Left renal cortex interstitium (tissue), 4 donors: ENCODE results near the gene TP73. TPM values are rescaled to one million over a fixed set of nuclear protein-coding genes. Genes with fewer than 3 reads are reported as not detected.

Source experiments
- DNase-seq, 4 donors: peaks; one replicate each; pipeline ENCODE4 v3.0.0-alpha.2; 2013; ENCODE audit warnings: low read depth in 4 of 4, low spot score in 2 of 4, missing footprints in 1 of 4
- polyA plus RNA-seq, 4 donors: library from polyadenylated mRNA; unstranded; fragments of 120-200 nt; gene quantifications; one replicate each; pipeline ENCODE4 v1.2.1, GENCODE V29; 2013; ENCODE audit not compliant: insufficient read length in 4 of 4

The TP73 gene
- polyA plus RNA-seq, 4 donors = 0.51 to 1.4 (median 0.67) TPM

DNA sequence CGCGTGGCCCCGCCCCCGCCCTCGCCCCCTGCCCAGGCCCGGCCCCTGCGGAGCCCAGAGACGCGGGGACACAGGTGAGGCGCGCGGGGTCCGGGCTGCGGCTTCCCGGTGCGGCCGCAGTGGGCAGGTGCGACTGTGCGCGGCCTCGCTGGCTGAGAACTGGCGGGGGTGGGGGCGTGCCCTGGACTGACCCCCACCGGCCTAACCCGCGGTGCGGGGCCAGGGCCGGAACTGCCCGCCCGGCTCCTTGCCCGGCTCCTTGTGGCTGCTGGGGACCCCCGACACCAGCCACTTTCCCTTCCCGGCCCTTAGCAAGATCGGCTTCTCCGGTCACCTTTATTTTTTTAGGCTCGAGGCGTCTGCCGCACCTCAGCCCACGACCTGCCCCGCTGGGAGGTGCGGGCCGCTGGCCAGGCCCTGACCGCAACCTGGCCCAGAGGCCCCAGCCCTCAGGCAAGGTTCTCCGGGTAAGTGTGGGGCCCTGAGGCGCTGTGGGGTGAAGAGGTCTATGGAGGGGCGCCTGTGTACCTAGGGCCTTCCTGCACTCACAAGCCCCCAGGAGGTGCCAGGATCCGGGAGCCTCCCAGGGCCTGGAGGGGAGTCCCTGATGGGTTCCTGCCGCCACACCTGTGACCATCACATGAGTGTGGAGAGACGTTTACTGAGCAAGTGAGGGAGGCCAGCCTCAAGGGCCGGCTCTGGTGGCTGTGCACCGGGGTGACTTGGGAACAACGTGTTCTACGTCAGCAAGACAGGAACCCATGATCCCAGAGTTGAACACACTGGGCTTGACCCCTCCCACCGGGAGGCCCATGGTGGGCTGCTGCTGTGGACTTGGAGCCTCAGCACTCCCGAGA lies 120.6 kb downstream of the TP73 start, which contains the start of gene SMIM1:
TSS of gene SMIM1 (plus strand) at position 35 of the 857 bp plus-strand sequence. CDS start 2,625 bp downstream, outside the sequence.
- no peak for DNase-seq

DNA sequence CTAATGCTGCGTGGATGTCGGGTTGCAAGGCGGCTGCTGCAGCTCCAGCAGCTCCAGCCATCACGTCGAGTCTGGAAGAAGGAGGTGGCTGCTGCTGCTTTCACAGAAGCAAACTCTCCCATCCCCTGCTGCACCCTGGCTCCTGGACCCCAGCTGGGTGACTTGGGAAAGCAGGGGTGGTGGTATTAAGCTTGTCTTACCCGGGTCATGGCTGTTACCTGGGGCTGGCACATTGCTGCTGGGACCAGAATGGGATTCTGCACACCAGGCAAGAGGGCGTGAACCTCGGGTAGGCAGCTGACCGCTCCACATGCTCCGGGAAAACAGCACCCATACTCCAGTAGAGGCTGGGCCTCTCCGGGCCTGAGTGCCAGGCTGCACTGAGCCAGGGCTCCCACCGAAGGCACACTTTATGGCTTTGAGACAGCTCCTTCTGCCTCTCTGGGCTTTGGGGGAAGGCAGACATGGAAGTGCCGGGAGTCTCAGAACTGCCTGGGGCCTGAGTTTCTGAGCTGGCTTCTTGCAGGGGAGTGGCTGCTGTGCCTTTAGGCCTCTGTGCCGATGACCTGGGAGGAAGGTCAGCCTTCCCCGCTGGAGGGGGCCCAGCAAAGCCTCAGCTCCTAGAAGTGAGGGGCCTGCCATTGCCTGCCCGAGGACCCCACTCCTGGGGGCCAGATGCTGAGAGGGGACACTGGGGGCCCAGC lies 121.4 kb downstream of the TP73 start:
- no peak for DNase-seq

DNA sequence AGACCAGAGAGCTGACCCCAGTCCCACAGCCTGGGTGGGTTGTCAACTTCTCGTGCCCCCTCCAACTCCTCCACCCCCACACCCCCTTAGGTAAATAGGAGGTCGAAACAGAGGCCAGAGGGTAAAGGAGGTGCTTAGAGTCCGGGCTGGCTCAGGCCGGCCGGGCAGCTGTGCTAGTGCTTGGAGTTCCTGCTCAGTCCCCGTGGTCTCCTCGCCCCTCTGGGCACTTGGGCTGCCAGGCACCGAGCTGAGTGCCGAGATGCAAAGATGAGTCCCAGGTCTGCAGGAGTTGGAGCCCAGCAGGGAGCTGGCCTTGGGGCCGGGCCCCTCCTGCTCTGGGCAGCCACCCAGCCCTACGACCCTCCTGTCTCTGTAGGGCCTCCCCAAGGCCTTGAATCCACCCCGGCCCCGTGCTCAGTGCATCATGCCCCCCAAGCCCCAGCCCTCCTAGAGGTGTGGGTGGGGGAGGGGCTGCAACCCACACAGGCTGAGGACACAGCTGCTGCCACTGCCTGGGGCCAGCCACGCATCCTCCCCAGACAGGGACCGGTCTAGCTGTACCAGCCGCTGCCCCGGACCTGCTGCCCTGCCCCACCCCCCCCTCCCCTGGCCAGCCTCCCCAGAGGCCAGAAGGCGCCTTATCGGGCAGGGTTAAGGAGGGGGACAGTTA lies 122.1 kb downstream of the TP73 start:
- DNase-seq = no peak

DNA sequence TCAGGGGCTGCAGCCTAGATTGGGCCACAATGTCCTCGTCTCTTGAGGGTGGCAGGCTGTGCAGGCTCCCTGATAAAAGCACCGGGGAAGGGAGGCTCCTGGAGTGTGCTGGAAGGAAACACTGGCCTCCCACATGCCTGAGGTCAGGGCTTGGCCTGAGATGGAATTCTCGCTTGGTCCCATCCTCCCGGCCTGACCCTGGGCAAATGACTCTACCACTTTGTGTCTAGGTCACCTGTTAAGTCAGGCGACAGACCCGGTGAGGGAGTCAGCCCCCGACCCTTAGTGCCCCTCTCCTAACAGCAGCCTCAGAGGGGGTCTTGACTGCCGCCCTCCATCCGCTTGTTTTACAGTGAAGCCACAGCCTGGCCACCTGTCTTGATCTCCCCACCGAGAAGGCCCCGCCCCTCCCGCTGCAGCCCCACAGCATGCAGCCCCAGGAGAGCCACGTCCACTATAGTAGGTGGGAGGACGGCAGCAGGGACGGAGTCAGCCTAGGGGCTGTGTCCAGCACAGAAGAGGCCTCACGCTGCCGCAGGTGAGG lies 122.7 kb downstream of the TP73 start:
- no peak for DNase-seq

DNA sequence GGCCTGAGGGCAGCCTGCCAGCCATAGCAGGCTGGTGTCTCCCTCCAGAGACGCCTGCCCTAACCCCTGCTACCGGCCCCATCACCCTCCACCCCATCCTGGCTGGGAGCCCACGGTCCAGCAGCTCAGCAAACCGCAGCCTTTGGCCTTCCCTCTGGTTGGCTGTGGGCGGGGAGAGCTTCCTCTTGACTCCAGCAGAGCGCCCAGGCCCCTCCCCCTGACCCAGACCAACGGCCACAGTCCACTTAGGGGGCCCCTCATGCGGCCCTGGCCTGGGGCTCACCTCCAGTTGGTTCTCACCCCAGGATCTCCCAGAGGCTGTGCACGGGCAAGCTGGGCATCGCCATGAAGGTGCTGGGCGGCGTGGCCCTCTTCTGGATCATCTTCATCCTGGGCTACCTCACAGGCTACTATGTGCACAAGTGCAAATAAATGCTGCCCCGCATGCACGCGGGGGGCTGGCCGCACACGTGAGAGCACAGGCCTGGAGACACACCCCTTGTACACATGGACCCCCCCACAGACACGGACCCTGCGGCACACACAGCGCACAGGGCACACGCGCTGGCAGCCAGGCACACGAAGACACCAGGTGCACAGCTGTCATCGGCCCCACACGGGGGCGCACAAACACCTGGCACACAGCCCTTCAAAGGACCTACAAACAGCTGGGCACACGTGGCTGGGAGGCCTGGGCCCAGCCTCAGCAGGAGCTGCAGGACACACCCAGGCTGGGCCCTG lies 123.3 kb downstream of the TP73 start:
- DNase-seq = peak in 1 of 4 donors; percentile 54

DNA sequence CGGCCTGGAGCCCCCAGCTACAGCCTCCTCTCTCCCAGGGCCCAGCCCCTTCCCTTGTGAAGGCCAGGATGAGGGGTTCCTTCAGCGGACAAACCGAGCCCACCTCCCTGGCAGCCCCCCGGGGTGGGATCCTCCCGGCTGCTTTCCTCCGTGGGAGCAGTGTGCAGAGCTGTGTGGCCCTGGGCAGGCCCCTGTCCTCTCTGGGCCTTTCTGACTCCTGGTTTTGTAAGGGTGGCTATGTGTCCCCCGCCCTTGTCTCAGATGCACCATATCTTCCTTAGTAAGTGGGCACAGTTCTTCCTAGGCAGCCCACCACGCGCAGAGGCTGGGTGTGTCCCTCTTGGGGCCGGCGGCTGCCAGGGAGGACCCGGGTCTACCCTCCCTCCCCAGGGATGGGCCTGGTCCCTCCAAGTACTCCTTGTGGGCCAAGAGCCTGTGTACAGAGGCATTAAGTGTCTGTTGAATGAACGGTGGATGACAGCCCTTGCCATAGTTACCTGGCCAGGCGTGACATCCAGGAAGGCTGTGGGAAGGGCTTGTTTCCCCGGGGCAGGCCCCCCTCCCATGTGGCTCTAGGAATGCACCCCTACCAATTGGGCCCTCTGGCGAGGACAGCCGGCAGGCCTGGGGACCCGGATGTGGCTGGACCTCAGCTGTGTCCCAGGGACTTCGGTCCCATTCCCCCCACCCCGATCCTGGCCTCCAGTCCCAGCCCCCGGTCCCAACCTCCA lies 124.1 kb downstream of the TP73 start:
- DNase-seq = no peak

DNA sequence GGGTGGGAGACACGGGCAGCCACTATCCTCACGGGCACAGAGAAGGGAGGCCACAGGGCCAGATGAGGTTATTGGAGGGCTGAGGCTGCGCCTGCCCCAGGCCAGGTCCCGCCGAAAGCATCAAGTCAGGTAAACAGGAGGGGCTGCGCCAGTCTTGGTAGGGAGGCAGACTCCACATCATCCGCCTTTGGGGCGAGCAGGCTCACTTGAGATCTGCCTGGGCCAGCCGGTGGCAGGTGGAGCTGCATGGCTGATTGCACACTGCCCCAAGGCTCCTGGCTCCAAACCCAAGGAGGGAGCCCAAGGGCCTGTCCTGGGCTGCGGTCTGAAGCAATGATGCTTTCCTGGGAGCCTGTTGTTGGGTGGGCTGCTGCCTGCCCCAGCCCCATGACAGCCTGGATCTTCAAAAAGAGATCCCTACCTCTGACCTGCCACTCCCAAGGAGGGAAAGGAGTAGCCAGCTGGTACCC lies 124.8 kb downstream of the TP73 start:
- DNase-seq = no peak

DNA sequence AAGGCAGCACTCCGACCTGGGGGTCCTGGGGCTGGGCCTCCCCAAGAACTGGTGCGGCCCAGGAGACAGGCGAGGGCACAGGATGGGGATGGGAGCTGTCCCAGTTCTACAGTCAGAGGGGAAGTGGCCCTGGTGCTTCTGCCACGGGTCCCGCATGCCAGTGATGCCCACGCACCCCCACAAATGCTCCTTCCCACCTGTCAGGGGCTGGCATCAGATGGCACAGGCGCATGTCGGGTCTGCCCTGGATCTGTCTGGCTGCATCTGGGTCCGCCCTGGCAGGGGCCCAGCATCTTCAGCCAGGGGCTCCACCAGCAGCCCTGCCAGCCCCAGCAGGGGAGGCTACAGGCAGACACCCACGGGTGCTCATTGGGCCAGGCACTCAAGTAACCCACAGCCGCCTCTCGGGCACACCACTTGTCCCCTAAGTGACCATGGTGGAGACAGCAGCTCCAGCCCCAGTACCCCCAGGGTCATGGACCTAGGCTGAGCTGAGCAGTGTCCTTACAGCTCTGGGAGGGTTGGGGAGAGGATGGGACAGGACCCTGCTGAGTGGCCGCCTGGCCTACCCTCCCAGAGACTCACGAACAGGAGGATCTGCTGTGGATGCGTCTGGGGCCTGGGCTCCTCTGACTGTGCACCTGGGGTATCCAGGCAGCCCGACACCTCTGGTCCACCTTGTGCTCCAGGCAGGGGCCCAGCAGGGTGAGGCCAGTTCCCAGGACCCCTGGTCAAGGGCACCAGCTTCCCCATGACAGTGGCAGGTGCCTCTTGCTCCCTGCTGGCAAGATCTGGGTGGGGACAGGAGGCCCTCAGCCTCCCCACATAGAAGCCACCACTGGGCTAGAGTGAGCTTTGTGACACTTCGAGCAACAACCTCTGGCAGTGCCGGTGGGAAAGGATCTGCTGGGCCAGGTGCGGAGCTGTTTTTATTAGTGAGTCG lies 125.6 kb downstream of the TP73 start:
- DNase-seq = no peak

DNA sequence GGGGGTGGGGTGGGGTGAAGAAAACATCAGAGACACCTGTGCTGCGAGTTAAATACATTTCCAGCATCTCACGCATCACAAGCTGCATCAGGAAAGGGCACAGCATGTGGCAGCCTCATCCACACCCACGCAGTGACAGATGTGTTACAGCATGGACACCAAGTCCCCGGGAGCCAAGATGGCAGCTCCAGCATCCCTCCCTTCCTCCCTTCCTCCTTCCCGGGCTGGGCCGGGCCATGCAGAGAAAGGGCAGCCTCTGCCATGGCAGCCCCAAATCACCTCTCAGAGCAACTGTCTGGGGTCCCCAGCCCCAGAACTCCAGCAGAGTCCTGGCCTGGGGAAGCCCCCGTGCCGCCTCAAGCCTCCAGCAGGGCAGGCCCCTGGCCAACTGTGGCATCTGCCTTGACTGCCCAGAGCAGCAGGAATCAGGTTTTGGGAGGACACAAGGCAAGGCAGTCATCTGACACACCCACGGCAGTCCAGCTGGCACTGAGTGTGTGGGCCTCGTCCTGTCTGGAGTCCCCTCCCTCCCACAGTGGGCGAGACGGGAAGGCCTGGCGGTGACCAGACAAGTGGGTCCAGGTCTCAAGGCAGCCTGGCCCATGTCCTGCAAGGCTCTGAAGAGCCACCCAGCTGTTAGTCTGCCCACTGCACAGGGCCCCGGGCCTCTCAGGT lies 126.4 kb downstream of the TP73 start:
- DNase-seq = no peak

DNA sequence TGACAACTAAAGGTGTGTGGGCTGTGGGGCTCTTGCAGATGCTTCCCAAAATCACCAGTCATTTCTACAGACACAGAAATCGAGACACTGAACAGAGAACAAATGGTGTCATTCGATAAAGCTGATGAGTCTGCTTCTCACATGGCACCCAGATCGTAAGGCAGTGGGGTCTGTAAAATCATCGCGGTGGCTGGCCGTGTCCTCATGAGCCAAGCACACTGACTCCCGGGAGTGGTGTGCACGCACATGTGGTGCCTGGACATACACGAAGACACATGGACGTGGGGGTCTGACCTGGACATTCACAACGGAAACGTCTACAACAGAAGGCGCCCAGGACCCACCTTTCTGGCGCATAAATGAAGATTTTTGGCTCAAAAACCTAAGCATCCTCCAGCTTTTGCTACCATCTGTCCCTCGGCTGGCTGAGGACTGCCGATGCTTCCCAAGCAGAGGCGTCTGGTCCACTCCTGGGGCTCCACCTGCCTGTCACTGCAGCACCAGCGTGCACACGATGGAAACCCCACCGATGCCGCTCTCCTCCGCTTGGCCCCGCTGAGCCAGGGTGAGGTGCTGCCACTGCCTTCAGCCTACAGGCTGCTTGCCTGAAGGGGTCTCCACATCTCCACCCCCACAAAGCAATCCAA lies 127.1 kb downstream of the TP73 start:
- no peak for DNase-seq

DNA sequence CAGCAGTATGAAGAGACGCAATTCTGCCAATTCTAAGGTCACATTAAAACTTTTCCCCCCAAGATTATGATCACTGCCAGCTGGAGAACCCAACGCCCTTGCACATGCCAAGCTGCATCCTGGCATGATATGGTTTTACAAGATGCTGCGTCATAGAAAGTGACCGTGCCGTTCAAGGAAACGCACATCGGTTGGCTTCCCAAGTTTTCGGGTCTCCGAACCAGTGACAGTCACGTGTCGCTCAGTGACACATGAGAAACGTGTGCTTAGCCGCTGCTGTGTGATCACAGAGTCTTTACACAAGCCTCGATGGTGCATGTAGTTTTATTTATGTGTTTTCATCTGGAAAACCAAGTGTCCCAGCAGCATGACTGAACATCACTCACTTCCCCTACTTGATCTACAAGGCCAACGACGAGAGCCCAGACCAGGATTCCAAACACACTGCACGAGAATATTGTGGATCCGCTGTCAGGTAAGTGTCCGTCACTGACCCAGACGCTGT lies 127.6 kb downstream of the TP73 start:
- DNase-seq = no peak

DNA sequence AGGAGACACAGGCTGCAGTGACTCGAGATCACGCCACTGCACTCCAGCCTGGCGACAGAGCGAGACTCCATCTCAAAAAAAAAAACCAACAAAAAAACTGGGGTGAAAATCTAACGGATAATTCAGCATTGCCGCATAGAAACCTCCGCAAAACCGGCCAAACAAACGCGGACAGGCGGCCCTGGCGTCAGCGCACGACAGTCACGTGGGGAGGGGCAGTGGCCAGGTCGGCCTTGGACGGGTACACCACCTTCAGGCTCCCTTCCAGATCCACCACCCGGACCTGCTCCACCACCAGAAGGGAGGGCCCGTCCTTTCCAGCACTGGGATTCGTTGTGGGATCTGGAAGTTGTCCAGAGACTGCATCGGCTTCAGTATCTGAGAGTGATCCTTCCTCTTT lies 128.6 kb downstream of the TP73 start:
- DNase-seq = no peak

DNA sequence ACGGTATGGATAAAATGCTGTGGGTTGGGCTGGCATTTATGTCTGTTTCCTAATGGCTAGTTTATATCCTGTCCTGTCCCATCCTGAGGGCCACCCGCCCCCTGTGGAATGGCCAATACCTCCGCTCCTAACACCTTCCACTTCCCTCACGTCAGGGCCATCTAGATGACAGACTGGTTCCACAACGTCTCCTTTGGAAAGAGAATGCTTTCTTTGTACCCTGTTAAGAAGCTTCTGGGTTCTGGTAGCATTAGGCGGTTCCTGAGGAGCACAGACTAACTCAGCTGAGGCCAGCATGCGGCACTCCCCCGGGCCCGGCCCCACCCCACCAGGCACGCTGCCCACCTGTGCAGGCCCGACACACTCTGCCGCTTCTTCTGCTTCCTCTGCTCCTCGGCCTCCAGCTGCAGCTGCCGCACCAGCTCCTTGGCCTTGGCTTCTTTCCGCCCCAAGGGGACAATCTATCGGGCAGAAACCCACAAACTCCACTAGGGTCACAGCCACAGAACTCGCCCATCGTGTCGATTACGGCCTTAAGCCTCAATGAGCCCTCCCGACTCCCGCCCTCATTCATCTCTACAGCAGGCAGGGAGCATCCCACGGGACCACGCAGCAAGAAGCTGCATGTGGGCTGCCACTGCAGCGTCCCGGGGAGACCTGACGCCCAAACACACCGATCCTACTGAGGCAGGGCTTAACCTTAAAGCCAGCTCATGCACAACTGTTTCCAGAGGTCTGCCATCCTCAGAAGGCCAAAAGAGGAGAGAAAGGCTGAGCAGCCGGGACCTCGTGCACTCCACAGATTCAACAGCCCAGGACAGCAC lies 131.5 kb downstream of the TP73 start:
- DNase-seq = no peak

DNA sequence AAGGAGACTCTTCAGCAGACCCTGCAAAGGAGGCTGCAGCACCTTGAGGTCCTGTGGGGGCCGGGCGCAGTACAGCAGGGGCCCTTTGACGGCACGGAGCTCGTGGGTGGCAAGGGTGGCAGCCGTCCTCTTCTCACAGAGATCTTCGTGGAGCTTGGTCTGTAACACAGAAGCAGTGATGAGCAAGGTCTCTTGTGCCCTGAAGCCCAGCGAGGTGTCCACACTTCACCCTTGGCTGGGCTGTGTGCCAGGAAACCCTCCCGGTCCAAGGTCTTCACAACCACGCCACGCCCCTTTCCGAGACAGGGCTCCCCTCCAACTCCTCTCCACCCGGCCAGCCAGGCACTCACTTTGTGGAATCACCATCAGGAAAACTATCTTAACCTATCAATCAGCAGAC lies 132.7 kb downstream of the TP73 start:
- no peak for DNase-seq

DNA sequence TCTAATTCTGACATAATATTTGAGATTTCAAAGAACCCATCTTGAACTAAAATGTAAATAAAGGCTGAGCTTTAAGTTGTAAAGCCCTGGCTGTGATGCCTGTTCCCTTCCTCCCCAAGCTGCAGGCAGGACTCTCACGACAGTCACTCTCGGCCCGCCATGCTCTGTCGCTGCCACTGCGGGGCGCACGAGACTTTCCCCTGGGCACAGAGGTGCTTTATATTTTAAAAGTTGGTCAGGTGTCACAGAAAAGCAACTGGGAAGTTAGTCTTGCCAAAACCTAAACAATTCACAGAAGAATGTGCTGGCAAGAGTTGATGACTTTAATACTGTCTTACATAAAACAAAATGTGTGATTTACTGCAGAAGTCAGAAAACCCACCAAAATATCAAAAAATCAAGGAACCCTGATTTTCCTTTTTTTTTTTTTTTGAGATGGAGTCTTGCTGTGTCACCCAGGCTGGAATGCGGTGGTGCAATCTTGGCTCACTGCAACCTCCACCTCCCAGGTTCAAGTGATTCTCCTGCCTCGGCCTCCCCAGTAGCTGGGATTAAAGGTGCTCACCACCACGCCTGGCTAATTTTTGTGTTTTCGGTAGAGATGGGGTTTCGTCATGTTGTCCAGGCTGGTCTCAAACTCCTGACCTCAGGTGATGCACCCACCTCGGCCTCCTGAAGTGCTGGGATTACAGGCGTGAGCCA lies 133.3 kb downstream of the TP73 start:
- no peak for DNase-seq
